HCEC 1CT (cell line): ENCODE results near the gene SRL.

Experiments
- DNase-seq: peaks from one replicate; pipeline ENCODE4 v3.0.0-alpha.2; 2017

The SRL gene

GRCh38 chr16:4198816-4199215 is 43.1 kb downstream of the SRL start:
- no peak for DNase-seq

- DNase-seq = no peak
Observed at GRCh38 chr16:4194661-4195060, 47.2 kb downstream of the SRL start.

GRCh38 chr16:4193920-4194319 is 48.0 kb downstream of the SRL start:
- no peak for DNase-seq

- DNase-seq = no peak
Observed at GRCh38 chr16:4192206-4192605, 49.7 kb downstream of the SRL start.

GRCh38 chr16:4190712-4191333 is 51.1 kb downstream of the SRL start:
- DNase-seq = no peak

GRCh38 chr16:4190086-4190485 is 51.8 kb downstream of the SRL start:
- DNase-seq = no peak

GRCh38 chr16:4184038-4184702 is 57.7 kb downstream of the SRL start:
- no peak for DNase-seq

GRCh38 chr16:4183237-4184037 is 58.4 kb downstream of the SRL start:
- peak; percentile 88 for DNase-seq

GRCh38 chr16:4182581-4183236 is 59.2 kb downstream of the SRL start:
- DNase-seq = no peak

GRCh38 chr16:4180511-4180910 is 61.4 kb downstream of the SRL start:
- no peak for DNase-seq

GRCh38 chr16:4179763-4180260 is 62.1 kb downstream of the SRL start:
- no peak for DNase-seq

GRCh38 chr16:4179020-4179419 is 62.9 kb downstream of the SRL start:
- peak; percentile 15 for DNase-seq

- DNase-seq = no peak
Observed at GRCh38 chr16:4178468-4179010, 63.3 kb downstream of the SRL start.

- DNase-seq = peak; percentile 43
Observed at GRCh38 chr16:4176906-4177417, 64.9 kb downstream of the SRL start.

GRCh38 chr16:4175849-4176248 is 66.0 kb downstream of the SRL start:
- no peak for DNase-seq

- peak; percentile 56 for DNase-seq
Observed at GRCh38 chr16:4172070-4172469, 69.8 kb downstream of the SRL start.

- no peak for DNase-seq
Observed at GRCh38 chr16:4169415-4169814, 72.5 kb downstream of the SRL start.

GRCh38 chr16:4166821-4167220 is 75.1 kb downstream of the SRL start:
- DNase-seq = no peak

- DNase-seq = peak; percentile 29
Observed at GRCh38 chr16:4160658-4161430, 81.0 kb downstream of the SRL start.

GRCh38 chr16:4159726-4160125 is 82.2 kb downstream of the SRL start:
- DNase-seq = no peak

- no peak for DNase-seq
Observed at GRCh38 chr16:4158143-4159093, 83.5 kb downstream of the SRL start.
